GM21717 (cell line): ENCODE data around the gene SLAMF8.

Experiments
- ATAC-seq: cut with Tn5 transposase; IDR thresholded peaks from one replicate; pipeline ENCODE4 v1.9.1; 2021; ENCODE audit warnings: mild to moderate bottlenecking, moderate library complexity; ENCODE audit not compliant: unreplicated experiment

Gene SLAMF8

GRCh38 chr1:159826441-159827101 lies at the start of gene SLAMF8:
Gene SLAMF8, plus strand, starts transcription at chr1:159826873. Its CDS starts 26 bp downstream, at chr1:159826899.
- no peak for ATAC-seq

- ATAC-seq = no peak
These were observed 48.4 kb upstream of the SLAMF8 start for GRCh38 chr1:159778266-159778665.

GRCh38 chr1:159779403-159779851 lies 47.2 kb upstream of the SLAMF8 start:
- no peak for ATAC-seq

- peak; percentile 99 for ATAC-seq
These were observed 45.8 kb upstream of the SLAMF8 start, which contains the start of gene DUSP23 for GRCh38 chr1:159780583-159781582. Gene DUSP23, plus strand, starts transcription at chr1:159780962. Its CDS starts 139 bp downstream, at chr1:159781101.

- no peak for ATAC-seq
These were observed 44.7 kb upstream of the SLAMF8 start for GRCh38 chr1:159781992-159782391.

GRCh38 chr1:159783724-159784123 lies 42.9 kb upstream of the SLAMF8 start:
- no peak for ATAC-seq

GRCh38 chr1:159786465-159786864 lies 40.2 kb upstream of the SLAMF8 start:
- ATAC-seq = no peak

GRCh38 chr1:159786966-159787365 lies 39.7 kb upstream of the SLAMF8 start:
- ATAC-seq = no peak

GRCh38 chr1:159790237-159790917 lies 36.3 kb upstream of the SLAMF8 start:
- ATAC-seq = no peak

GRCh38 chr1:159791031-159791430 lies 35.6 kb upstream of the SLAMF8 start:
- ATAC-seq = no peak

GRCh38 chr1:159791461-159791860 lies 35.2 kb upstream of the SLAMF8 start:
- ATAC-seq = no peak

GRCh38 chr1:159795534-159795933 lies 31.1 kb upstream of the SLAMF8 start:
- ATAC-seq = no peak

- ATAC-seq = no peak
These were observed 27.8 kb upstream of the SLAMF8 start for GRCh38 chr1:159798893-159799292.

GRCh38 chr1:159799446-159799985 lies 27.2 kb upstream of the SLAMF8 start:
- ATAC-seq = no peak

- no peak for ATAC-seq
These were observed 26.3 kb upstream of the SLAMF8 start for GRCh38 chr1:159800177-159800930.

- no peak for ATAC-seq
These were observed 24.6 kb upstream of the SLAMF8 start, which contains the start of gene FCRL6 for GRCh38 chr1:159802111-159802510. Gene FCRL6, plus strand, starts transcription at chr1:159802360. Its CDS starts 65 bp downstream, at chr1:159802425.

- ATAC-seq = no peak
These were observed 22.6 kb upstream of the SLAMF8 start for GRCh38 chr1:159803956-159804689.

- no peak for ATAC-seq
These were observed 21.7 kb upstream of the SLAMF8 start for GRCh38 chr1:159804924-159805323.

- ATAC-seq = no peak
These were observed 10.7 kb upstream of the SLAMF8 start for GRCh38 chr1:159815926-159816325.
